Dermis microvascular lymphatic vessel endothelial cell (primary cell): ENCODE results near the gene CTDSPL. TPM values are rescaled to one million over a fixed set of nuclear protein-coding genes. Genes with fewer than 3 reads are reported as not detected.

ENCODE experiments used
- DNase-seq, 2 donors: peaks; one replicate each; pipeline versions ENCODE4 v3.0.0 to v3.0.0-alpha.2; 2010; ENCODE audit warnings: low read depth in 2 of 2
- total RNA-seq: library from RNA; depleted of rRNA; stranded (reverse); fragments of >200 nt; gene quantifications from 2 replicates; pipeline ENCODE4 v1.2.1, GENCODE V29; 2014

CTDSPL gene
- total RNA-seq, 1 donor from 2014 or later = 102 TPM

- peak in 1 of 2 donors; percentile 53 for DNase-seq
Measured at GRCh38 chr3:37941608-37942508, 80.2 kb downstream of the CTDSPL start.

GRCh38 chr3:37942646-37943045, 81.0 kb downstream of the CTDSPL start:
- no peak for DNase-seq

GRCh38 chr3:37943126-37943525, 81.4 kb downstream of the CTDSPL start:
- DNase-seq = no peak

GRCh38 chr3:37943631-37944314, 82.1 kb downstream of the CTDSPL start:
- DNase-seq = no peak

GRCh38 chr3:37944391-37944842, 82.7 kb downstream of the CTDSPL start:
- DNase-seq = peak in 1 of 2 donors; percentile 26

- no peak for DNase-seq
Measured at GRCh38 chr3:37945156-37945806, 83.6 kb downstream of the CTDSPL start.

GRCh38 chr3:37945807-37946530, 84.3 kb downstream of the CTDSPL start:
- DNase-seq = peak; percentile 86 to 96

- DNase-seq = peak in 1 of 2 donors; percentile 45
Measured at GRCh38 chr3:37946531-37946889, 84.8 kb downstream of the CTDSPL start.

- DNase-seq = no peak
Measured at GRCh38 chr3:37949866-37950265, 88.2 kb downstream of the CTDSPL start.

- no peak for DNase-seq
Measured at GRCh38 chr3:37952564-37952963, 90.9 kb downstream of the CTDSPL start.

- no peak for DNase-seq
Measured at GRCh38 chr3:37953226-37953625, 91.5 kb downstream of the CTDSPL start.

GRCh38 chr3:37953707-37954394, 92.2 kb downstream of the CTDSPL start:
- DNase-seq = no peak

GRCh38 chr3:37954881-37955280, 93.2 kb downstream of the CTDSPL start:
- DNase-seq = no peak

GRCh38 chr3:37955918-37956707, 94.4 kb downstream of the CTDSPL start:
- DNase-seq = no peak

- DNase-seq = peak; percentile 34 to 80
Measured at GRCh38 chr3:37956723-37957538, 95.3 kb downstream of the CTDSPL start.

GRCh38 chr3:37957539-37957936, 95.9 kb downstream of the CTDSPL start:
- no peak for DNase-seq

GRCh38 chr3:37961622-37962431, 100.1 kb downstream of the CTDSPL start:
- peak in 1 of 2 donors; percentile 49 for DNase-seq

GRCh38 chr3:37963016-37963415, 101.3 kb downstream of the CTDSPL start:
- DNase-seq = no peak
